ENCODE results near the gene CAPZA1. TPM values are rescaled to one million over a fixed set of nuclear protein-coding genes. Genes with fewer than 3 reads are reported as not detected.

CAPZA1 gene
- total RNA-seq, 2 experiments from 2014 or later, result 166 to 179 TPM

DNA sequence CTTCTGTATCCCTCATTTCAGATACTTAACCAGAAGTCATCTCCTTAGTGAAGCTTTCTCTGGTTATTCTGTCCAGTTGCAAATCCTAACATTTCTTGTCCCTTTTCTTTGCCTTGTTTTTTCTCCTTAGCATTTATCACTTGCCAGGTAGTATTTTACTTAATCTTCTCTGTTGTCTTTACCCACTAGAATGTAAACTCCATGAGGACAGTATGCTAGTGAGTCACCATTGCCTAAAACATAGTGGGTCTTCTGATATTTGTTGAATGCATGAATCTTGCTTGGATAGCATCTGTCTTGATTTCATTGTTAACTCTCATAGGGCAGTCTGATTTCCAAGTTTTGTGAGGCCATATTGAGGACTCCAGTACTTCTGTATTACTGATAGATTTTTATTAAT is 9.6 kb downstream of the CAPZA1 start:
- H3K27me3 ChIP-seq (ENCODE audit: control insufficient read depth in 1 of 2, insufficient read depth in 2 of 2, low read length in 2 of 2), result no peaks in the 10 kb centered on the region
- peaks cover 84% of the 10 kb centered on the region for H3K36me3 Mint-ChIP-seq (ENCODE audit: low read depth)
- peaks cover 45% of the 10 kb centered on the region for H3K36me3 ChIP-seq (ENCODE audit: insufficient read depth, low read length)
- H3K27ac ChIP-seq (ENCODE audit: low read depth in 1 of 2, low read length in 2 of 2), result no peak overlapping the region
- H3K9me3 ChIP-seq (ENCODE audit: control insufficient read depth in 1 of 2, insufficient read depth in 1 of 2, low read length in 2 of 2), result no peaks in the 10 kb centered on the region
- no peak for ATAC-seq (ENCODE audit: poor library complexity)
- intact Hi-C loops (cut with DNase I, micrococcal nuclease), result loop anchor here in 1 of 2 experiments (10.0 kb wide), 2 partner anchors 326 to 446 kb away; partner anchors contain the start of genes LRIG2 and SLC16A1
- POLR2A ChIA-PET, result interaction anchor here (0.7 kb wide), 1 partner anchor 118 kb away, joined by 3 read pairs; no protein-coding TSS in a partner anchor
- H3K27ac Mint-ChIP-seq, result peak overlapping the region; percentile 58
- no peak for DNase-seq
- peaks cover 46% of the 10 kb centered on the region for H3K4me1 ChIP-seq (ENCODE audit: insufficient read depth, low read length)
- H3K4me3 ChIP-seq (ENCODE audit: low read length), result no peak overlapping the region
- CTCF ChIA-PET, result interaction anchor here (1.2 to 1.6 kb wide), 2 partner anchors 15 to 22 kb away, joined by 3 read pairs; no protein-coding TSS in a partner anchor
- no peaks in the 10 kb centered on the region for H3K9me3 Mint-ChIP-seq
- H3K4me1 Mint-ChIP-seq (ENCODE audit: low read depth), result peaks cover 91% of the 10 kb centered on the region
- H3K27me3 Mint-ChIP-seq, result no peaks in the 10 kb centered on the region
- peak overlapping the region; percentile 11 for H3K4me3 Mint-ChIP-seq
- TF ChIP-seq, protein P1, sequence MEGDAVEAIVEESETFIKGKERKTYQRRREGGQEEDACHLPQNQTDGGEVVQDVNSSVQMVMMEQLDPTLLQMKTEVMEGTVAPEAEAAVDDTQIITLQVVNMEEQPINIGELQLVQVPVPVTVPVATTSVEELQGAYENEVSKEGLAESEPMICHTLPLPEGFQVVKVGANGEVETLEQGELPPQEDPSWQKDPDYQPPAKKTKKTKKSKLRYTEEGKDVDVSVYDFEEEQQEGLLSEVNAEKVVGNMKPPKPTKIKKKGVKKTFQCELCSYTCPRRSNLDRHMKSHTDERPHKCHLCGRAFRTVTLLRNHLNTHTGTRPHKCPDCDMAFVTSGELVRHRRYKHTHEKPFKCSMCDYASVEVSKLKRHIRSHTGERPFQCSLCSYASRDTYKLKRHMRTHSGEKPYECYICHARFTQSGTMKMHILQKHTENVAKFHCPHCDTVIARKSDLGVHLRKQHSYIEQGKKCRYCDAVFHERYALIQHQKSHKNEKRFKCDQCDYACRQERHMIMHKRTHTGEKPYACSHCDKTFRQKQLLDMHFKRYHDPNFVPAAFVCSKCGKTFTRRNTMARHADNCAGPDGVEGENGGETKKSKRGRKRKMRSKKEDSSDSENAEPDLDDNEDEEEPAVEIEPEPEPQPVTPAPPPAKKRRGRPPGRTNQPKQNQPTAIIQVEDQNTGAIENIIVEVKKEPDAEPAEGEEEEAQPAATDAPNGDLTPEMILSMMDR (IDR thresholded peaks at IDR 0.05), result no peak

DNA sequence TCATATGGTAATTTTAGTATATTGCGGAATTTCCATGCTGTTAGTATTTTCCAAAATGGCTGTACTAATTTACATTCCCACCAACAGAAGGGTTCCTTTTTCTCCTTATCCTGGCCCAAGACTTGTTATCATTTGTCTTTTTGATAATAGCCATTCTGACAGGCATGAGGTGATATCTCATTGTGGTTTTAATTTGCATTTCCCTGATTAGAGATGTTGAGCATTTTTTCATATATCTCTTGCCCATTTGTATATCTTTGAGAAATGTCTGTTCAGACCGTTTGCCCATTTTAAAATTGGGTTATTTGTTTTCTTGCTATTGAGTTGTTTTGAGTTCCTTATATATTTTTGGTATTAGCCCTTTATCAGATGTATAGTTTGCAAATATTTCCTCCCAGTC is 14.0 kb downstream of the CAPZA1 start:
- Histone ChIP-seq H3K27ac (ENCODE audit: low read depth in 1 of 2, low read length in 2 of 2) (no peak overlapping the region), H3K4me3 (ENCODE audit: low read length) (no peak overlapping the region), H3K4me1 (ENCODE audit: insufficient read depth, low read length) (peaks cover 36% of the 10 kb centered on the region), H3K36me3 (ENCODE audit: insufficient read depth, low read length) (peaks cover 28% of the 10 kb centered on the region), H3K9me3 (ENCODE audit: control insufficient read depth in 1 of 2, insufficient read depth in 1 of 2, low read length in 2 of 2) (no peaks in the 10 kb centered on the region), H3K27me3 (ENCODE audit: control insufficient read depth in 1 of 2, insufficient read depth in 2 of 2, low read length in 2 of 2) (no peaks in the 10 kb centered on the region)
- Mint-ChIP-seq H3K27me3 (no peaks in the 10 kb centered on the region), H3K27ac (peak overlapping the region; percentile 78), H3K36me3 (ENCODE audit: low read depth) (peaks cover 66% of the 10 kb centered on the region), H3K4me1 (ENCODE audit: low read depth) (peaks cover 87% of the 10 kb centered on the region), H3K4me3 (no peak overlapping the region), H3K9me3 (no peaks in the 10 kb centered on the region)
- ChIA-PET CTCF (interaction anchor here (0.9 kb wide), 1 partner anchor 132 kb away, joined by 3 read pairs; no protein-coding TSS in a partner anchor), POLR2A (interaction anchor here (1.2 kb wide), 1 partner anchor 12 kb away, joined by 3 read pairs; no protein-coding TSS in a partner anchor)
- intact Hi-C loops (cut with DNase I, micrococcal nuclease), result no loop called here
- DNase-seq, result no peak
- TF ChIP-seq, protein P1 (IDR thresholded peaks at IDR 0.05), result no peak
- no peak for ATAC-seq (ENCODE audit: poor library complexity)

DNA sequence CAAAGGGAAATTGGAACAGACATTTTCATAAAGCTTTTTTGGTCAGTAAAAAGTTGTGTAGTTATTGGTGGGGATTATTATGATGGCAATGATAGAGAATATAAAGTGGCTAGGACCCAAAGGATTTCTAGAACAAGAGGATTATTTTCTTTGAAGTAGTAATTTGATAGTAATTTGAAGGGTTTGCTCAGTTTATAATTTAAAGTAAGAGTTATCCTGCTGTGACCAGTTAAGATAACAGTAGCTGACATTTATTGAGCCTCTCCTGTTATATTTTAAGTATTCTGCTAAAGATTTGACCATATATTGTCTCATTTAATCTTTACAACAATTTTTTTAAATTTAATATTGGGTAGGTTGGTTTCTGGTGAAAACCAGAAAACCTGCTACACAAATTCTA is 14.7 kb downstream of the CAPZA1 start:
- Histone ChIP-seq H3K4me3 (ENCODE audit: low read length) (no peak overlapping the region), H3K27me3 (ENCODE audit: control insufficient read depth in 1 of 2, insufficient read depth in 2 of 2, low read length in 2 of 2) (no peaks in the 10 kb centered on the region), H3K27ac (ENCODE audit: low read depth in 1 of 2, low read length in 2 of 2) (no peak overlapping the region), H3K4me1 (ENCODE audit: insufficient read depth, low read length) (peaks cover 36% of the 10 kb centered on the region), H3K9me3 (ENCODE audit: control insufficient read depth in 1 of 2, insufficient read depth in 1 of 2, low read length in 2 of 2) (no peaks in the 10 kb centered on the region), H3K36me3 (ENCODE audit: insufficient read depth, low read length) (peaks cover 21% of the 10 kb centered on the region)
- intact Hi-C loops (cut with DNase I, micrococcal nuclease), result no loop called here
- TF ChIP-seq, protein P1 (IDR thresholded peaks at IDR 0.05), result no peak
- Mint-ChIP-seq H3K36me3 (ENCODE audit: low read depth) (peaks cover 62% of the 10 kb centered on the region), H3K27me3 (no peaks in the 10 kb centered on the region), H3K9me3 (no peaks in the 10 kb centered on the region), H3K27ac (peak overlapping the region; percentile 78), H3K4me1 (ENCODE audit: low read depth) (peaks cover 85% of the 10 kb centered on the region), H3K4me3 (no peak overlapping the region)
- POLR2A ChIA-PET, result interaction anchor here (1.2 kb wide), 1 partner anchor 11 kb away, joined by 3 read pairs; no protein-coding TSS in a partner anchor
- no peak for ATAC-seq (ENCODE audit: poor library complexity)
- CTCF ChIA-PET, result no interaction called here
- no peak for DNase-seq
